Activated CD4-positive, alpha-beta memory T cell treated with anti-CD3 and anti-CD28 coated beads for 36 hours (primary cell): ENCODE data around the gene NOTCH1. TPM values are rescaled to one million over a fixed set of nuclear protein-coding genes. Genes with fewer than 3 reads are reported as not detected.

ENCODE experiments used
- CTCF ChIA-PET: fragments of 350-600 bp; sonication (Branson Sonifier 250); formaldehyde crosslinking; loops from one replicate; lab custom pipeline; 2021; ENCODE audit warnings: antibody characterized with exemption, inconsistent platforms; lab: Charles Lee
- POLR2A ChIA-PET: fragments of 350-600 bp; sonication (Branson Sonifier 250); formaldehyde crosslinking; loops from one replicate; lab custom pipeline; 2021; ENCODE audit warnings: antibody characterized with exemption; lab: Charles Lee
- DNase-seq: peaks from one replicate; pipeline ENCODE4 v3.0.0-alpha.2; 2020
- H3K27ac Mint-ChIP-seq: one replicate; pipeline ENCODE4 v1.8.0; 2021; ENCODE audit warnings: mixed read lengths
- H3K27me3 Mint-ChIP-seq: one replicate; pipeline ENCODE4 v1.8.0; 2021; ENCODE audit warnings: mixed read lengths
- H3K36me3 Mint-ChIP-seq: one replicate; pipeline ENCODE4 v1.8.0; 2021; ENCODE audit warnings: mixed read lengths
- H3K4me1 Mint-ChIP-seq: one replicate; pipeline ENCODE4 v1.8.0; 2021; ENCODE audit warnings: low read depth, mixed read lengths
- H3K4me3 Mint-ChIP-seq: one replicate; pipeline ENCODE4 v1.8.0; 2021; ENCODE audit warnings: mild to moderate bottlenecking, mixed read lengths
- H3K9me3 Mint-ChIP-seq: one replicate; pipeline ENCODE4 v1.8.0; 2021; ENCODE audit warnings: mixed read lengths
- intact Hi-C: fragments of 100-400 bp; cut with micrococcal nuclease; formaldehyde crosslinking; loops from one replicate; pipeline ENCODE4 v1.15.1; 2023
- total RNA-seq, 2 experiments: library from RNA; stranded (reverse); gene quantifications; one replicate each; pipeline ENCODE4 v1.2.3, GENCODE V29; 2021

NOTCH1 gene
- total RNA-seq, 2 experiments from 2014 or later = 67.0 to 68.3 TPM

DNA sequence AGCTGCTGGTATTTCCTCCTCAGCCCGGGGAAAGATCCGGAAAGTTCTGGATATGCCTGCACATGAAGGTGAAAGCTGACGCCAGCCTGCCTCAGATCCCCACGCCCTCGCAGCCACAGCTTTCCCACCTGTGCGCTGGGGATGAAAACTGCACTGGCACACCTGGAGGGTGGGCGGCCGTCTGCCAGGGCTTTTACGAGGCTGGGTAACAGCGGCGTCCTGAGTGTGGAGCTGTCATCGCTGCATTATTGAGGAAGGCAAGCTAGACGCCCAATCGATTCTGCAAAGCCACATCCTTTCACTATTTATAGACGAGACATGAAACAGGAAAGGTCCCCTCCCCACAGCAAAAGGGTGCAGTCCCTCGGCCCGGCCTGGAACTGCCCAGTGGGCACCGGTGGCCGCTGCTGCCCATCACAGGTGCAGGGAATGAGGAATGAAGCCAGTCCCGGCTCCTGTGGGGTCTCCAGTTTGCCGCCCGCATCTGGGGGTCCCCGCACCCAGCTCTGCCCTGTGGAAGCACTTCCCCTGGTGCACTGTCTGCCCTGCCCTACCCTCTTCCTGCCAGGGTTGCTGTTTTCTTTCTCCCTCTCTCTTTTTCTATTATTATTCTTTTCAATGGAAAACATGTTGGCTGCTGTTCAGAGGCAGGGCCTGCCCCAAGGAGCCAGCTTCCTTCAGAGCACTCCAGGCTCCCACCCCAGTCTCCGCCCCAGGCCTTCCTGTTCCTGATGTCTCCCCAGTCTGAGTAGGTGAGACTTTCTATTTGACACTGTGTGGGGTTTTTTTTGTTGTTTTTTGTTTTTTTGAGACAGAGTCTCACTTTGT lies 7.0 kb downstream of the NOTCH1 start:
- DNase-seq = peak; percentile 90
- H3K36me3 Mint-ChIP-seq = peaks cover 30% of the 10 kb centered on the region
- CTCF ChIA-PET = interaction anchor here (0.9 to 2.8 kb wide), 6 partner anchors 51 to 531 kb away, joined by 3 to 24 read pairs (median 3); partner anchors contain the start of gene SAPCD2
- POLR2A ChIA-PET = interaction anchor here (0.6 to 2.5 kb wide), 13 partner anchors 8 to 576 kb away, joined by 3 to 12 read pairs (median 4); partner anchors contain the start of genes DPP7, ENTR1 and PMPCA
- intact Hi-C loops = loop anchor here (1.0 to 10.0 kb wide), 5 partner anchors 56 to 632 kb away; partner anchors contain the start of genes CAMSAP1, SEC16A, TMEM141 and TRAF2
- no peaks in the 10 kb centered on the region for H3K9me3 Mint-ChIP-seq
- H3K4me1 Mint-ChIP-seq = peaks cover 74% of the 10 kb centered on the region
- no peaks in the 10 kb centered on the region for H3K27me3 Mint-ChIP-seq
- peak overlapping the region; percentile 99 for H3K27ac Mint-ChIP-seq
- peak overlapping the region; percentile 78 for H3K4me3 Mint-ChIP-seq

DNA sequence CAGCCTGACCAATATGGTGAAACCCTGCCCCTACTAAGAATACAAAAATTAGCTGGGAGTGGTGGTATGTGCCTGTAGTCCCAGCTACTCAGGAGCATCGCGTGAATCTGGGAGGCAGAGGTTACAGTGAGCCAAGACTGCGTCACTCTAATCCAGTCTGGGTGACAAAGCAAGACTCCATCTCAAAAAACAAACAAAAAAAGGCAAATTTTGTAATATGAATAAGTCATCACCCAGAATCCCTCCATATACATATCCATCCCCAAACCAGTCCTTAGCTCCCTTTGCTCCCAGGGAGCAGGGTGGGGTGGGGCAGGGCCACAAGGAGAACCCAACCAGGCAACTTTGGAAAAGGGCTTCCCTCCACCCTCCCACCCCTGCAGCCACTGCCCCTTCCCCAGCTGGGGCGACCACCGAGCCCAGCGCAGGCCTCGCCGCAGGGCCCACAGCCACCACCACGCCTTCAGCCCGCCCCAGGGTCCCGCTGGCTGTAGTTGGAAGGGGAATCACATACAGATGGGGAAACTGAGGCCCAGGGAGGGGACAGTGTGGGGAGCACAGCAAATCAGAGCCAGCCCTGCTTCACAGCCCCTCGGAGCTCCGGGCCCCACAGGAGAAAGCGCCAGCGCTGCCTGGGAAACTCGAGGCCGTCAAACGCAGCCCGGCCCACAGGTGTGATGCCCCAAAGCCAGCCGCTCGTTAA lies 7.8 kb downstream of the NOTCH1 start:
- H3K36me3 Mint-ChIP-seq = peaks cover 24% of the 10 kb centered on the region
- no peak for DNase-seq
- peaks cover 74% of the 10 kb centered on the region for H3K4me1 Mint-ChIP-seq
- peak overlapping the region; percentile 78 for H3K4me3 Mint-ChIP-seq
- intact Hi-C loops = loop anchor here (2.0 to 10.0 kb wide), 4 partner anchors 135 to 631 kb away; partner anchors contain the start of genes CAMSAP1, TMEM141 and TRAF2
- no peaks in the 10 kb centered on the region for H3K27me3 Mint-ChIP-seq
- POLR2A ChIA-PET = interaction anchor here (0.6 to 2.5 kb wide), 6 partner anchors 8 to 358 kb away, joined by 3 to 12 read pairs (median 5); partner anchors contain the start of genes ENTR1 and PMPCA
- CTCF ChIA-PET = interaction anchor here (2.8 kb wide), 2 partner anchors 50 to 53 kb away, joined by 12 to 24 read pairs; no protein-coding TSS in a partner anchor
- H3K9me3 Mint-ChIP-seq = no peaks in the 10 kb centered on the region
- H3K27ac Mint-ChIP-seq = peak overlapping the region; percentile 99

DNA sequence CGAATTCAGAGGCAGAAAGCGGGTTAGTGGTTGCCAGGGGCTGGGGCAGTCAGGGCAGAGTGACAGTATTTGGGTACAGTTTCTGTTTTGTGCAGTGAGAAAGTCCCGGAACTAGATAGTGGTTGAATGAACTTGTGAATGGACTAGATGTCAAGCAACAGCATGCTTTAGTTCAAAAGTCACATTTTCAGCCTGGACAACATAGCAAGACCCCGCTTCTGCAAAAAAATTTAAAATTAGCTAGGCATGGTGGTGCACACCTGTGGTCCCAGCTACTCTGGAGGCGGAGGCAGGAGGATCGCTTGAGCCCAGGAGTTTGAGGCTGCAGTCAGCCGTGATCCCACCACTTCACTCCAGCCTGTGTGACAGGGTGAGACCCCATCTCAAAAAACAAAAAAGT lies 8.4 kb downstream of the NOTCH1 start:
- DNase-seq = no peak
- Mint-ChIP-seq H3K27ac (peak overlapping the region; percentile 3), H3K36me3 (peaks cover 19% of the 10 kb centered on the region), H3K4me3 (no peak overlapping the region), H3K4me1 (peaks cover 75% of the 10 kb centered on the region), H3K9me3 (no peaks in the 10 kb centered on the region), H3K27me3 (no peaks in the 10 kb centered on the region)
- intact Hi-C loops = loop anchor here (5.0 to 10.0 kb wide), 2 partner anchors 347 to 630 kb away; partner anchors contain the start of genes CAMSAP1 and TRAF2
- ChIA-PET POLR2A (no interaction called here), CTCF (no interaction called here)

DNA sequence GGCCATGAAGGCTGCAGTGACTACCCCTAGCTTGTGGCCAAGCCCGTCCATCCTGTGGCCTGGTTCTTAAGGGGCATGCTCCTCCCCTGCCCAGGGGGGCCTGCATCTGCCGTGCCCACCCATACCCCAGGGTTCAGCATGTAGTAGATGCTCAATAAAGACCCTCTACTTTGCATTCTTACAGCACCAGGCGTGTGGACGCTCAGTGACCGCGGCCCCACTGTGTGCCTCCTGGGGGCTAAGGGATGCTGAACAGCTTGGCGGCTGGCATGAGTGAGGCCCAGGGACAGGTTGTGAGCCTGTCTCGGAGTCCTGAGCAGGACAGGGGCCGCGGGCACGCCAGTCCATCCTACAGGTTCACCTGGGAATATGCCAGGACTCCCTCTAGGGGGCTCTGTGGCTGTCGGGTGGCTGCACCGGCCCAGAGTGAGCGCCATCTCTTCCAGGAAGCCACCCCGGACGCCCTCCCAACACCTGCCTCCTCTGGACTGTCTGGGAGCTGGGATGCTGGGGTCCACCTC lies 9.1 kb downstream of the NOTCH1 start:
- H3K4me3 Mint-ChIP-seq = no peak overlapping the region
- H3K4me1 Mint-ChIP-seq = peaks cover 74% of the 10 kb centered on the region
- no peaks in the 10 kb centered on the region for H3K9me3 Mint-ChIP-seq
- peaks cover 20% of the 10 kb centered on the region for H3K36me3 Mint-ChIP-seq
- ChIA-PET CTCF (no interaction called here), POLR2A (no interaction called here)
- intact Hi-C loops = loop anchor here (5.0 to 10.0 kb wide), 2 partner anchors 348 to 629 kb away; partner anchors contain the start of genes CAMSAP1 and TRAF2
- no peak overlapping the region for H3K27ac Mint-ChIP-seq
- DNase-seq = no peak
- no peaks in the 10 kb centered on the region for H3K27me3 Mint-ChIP-seq

DNA sequence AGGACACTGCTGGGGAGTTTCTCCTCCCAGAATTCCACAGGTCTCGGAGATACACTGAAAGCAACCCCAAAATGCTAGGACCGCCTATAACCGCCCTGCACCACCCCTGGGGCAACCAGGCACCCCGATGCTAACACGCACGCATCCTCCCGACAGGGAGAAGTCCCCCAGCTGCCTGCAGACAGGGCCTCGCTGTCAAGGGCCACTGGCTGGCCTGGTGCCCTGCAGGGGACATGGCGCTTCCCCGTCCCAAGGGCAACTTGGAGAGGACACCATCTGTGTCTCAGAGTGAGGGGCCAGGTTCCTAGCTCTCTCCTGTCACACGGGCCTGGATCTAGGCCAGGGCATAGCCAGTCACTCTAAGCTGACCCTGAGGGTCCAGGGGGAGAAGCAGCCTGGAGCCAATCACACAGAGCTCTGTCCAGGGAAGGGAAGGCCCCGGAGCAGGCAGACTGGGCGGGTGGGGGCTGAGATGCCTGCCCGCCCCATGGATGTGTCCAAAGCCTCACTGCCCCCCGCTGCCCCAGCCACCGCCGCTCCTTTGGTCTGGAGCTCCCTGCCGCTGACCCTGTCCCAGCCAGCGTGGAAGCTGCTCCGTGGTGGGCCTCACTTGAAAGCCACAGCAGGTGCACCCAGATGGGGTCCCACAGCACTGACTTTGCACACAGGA lies 9.7 kb downstream of the NOTCH1 start:
- no peak for DNase-seq
- intact Hi-C loops = loop anchor here (5.0 to 10.0 kb wide), 2 partner anchors 349 to 629 kb away; partner anchors contain the start of genes CAMSAP1 and TRAF2
- Mint-ChIP-seq H3K27ac (no peak overlapping the region), H3K9me3 (no peaks in the 10 kb centered on the region), H3K27me3 (no peaks in the 10 kb centered on the region), H3K4me3 (no peak overlapping the region), H3K4me1 (peaks cover 70% of the 10 kb centered on the region), H3K36me3 (peaks cover 19% of the 10 kb centered on the region)
- POLR2A ChIA-PET = no interaction called here
- CTCF ChIA-PET = no interaction called here

DNA sequence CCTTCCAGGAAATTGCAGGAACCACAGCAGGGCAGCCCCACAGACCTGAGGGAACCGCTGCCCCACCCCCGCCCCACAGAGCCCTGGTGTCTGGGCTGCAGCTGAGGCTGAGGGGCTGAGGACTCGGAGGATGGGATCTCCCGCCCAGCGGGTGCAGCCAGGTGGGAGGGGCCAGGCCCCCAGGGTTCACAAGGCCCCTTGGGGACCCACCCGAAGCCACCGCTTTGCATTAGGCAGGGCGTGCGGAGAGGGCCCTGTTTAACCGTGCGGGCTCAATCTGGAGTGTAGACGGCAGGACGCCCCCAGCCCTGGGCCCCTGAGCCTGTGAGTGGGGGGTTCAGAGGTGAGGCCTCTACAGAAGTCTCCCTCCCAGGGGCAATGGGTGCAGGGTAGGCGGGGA lies 10.8 kb downstream of the NOTCH1 start:
- Mint-ChIP-seq H3K4me1 (peaks cover 61% of the 10 kb centered on the region), H3K4me3 (no peak overlapping the region), H3K36me3 (peaks cover 11% of the 10 kb centered on the region), H3K27me3 (no peaks in the 10 kb centered on the region), H3K27ac (no peak overlapping the region), H3K9me3 (no peaks in the 10 kb centered on the region)
- POLR2A ChIA-PET = no interaction called here
- no peak for DNase-seq
- intact Hi-C loops = loop anchor here (5.0 to 10.0 kb wide), 2 partner anchors 350 to 628 kb away; partner anchors contain the start of genes CAMSAP1 and TRAF2
- CTCF ChIA-PET = no interaction called here

DNA sequence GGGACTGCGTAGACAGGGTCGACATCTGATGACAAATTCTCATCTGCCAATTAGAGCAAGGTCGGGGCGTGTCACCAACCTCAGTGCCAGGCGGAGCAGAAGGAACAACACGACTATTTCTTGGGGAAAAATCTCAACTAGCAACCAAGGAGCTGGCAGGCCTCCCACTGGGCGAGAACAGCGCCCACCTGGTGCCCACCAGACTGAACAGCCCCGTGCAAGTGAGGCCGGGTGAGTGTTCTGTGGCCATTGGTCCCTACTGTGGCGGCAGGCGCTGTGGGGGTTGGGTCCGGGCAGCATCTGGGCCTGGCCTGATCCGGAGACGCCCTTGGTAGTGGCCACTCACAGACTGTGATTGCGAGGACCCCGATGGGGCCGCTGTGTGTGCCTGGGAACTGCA lies 11.5 kb downstream of the NOTCH1 start:
- H3K4me3 Mint-ChIP-seq = no peak overlapping the region
- peaks cover 11% of the 10 kb centered on the region for H3K36me3 Mint-ChIP-seq
- peak overlapping the region; percentile 92 for H3K27ac Mint-ChIP-seq
- H3K27me3 Mint-ChIP-seq = no peaks in the 10 kb centered on the region
- ChIA-PET POLR2A (interaction anchor here (1.3 to 2.3 kb wide), 4 partner anchors 7 to 171 kb away, joined by 4 to 10 read pairs (median 8); partner anchors contain the start of genes DNLZ and NOTCH1), CTCF (interaction anchor here (2.5 kb wide), 1 partner anchor 50 kb away, joined by 16 read pairs; no protein-coding TSS in a partner anchor)
- intact Hi-C loops = loop anchor here (10.0 kb wide), 1 partner anchor 350 kb away; the partner anchor contains the start of gene TRAF2
- no peak for DNase-seq
- peaks cover 54% of the 10 kb centered on the region for H3K4me1 Mint-ChIP-seq
- H3K9me3 Mint-ChIP-seq = no peaks in the 10 kb centered on the region

DNA sequence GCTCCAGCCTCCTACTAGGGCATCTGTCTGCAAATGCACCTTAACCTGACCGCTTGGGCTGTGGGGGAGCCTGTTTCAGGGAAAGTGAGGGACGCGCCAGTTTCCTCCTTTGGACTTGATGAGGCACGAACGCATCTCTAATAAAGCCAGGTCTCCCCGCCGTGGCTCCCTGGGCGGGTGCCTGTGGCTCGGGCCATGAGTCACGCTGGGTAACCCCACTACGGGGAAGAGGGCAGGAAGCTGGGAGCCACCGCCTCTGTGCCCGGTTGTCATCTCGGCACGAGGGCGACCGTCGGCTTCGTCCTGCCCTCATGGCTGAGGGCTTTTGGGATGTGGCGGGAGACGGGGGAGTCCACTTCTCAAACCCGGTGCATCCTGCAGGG lies 12.1 kb downstream of the NOTCH1 start:
- CTCF ChIA-PET = interaction anchor here (2.5 kb wide), 1 partner anchor 49 kb away, joined by 16 read pairs; no protein-coding TSS in a partner anchor

DNA sequence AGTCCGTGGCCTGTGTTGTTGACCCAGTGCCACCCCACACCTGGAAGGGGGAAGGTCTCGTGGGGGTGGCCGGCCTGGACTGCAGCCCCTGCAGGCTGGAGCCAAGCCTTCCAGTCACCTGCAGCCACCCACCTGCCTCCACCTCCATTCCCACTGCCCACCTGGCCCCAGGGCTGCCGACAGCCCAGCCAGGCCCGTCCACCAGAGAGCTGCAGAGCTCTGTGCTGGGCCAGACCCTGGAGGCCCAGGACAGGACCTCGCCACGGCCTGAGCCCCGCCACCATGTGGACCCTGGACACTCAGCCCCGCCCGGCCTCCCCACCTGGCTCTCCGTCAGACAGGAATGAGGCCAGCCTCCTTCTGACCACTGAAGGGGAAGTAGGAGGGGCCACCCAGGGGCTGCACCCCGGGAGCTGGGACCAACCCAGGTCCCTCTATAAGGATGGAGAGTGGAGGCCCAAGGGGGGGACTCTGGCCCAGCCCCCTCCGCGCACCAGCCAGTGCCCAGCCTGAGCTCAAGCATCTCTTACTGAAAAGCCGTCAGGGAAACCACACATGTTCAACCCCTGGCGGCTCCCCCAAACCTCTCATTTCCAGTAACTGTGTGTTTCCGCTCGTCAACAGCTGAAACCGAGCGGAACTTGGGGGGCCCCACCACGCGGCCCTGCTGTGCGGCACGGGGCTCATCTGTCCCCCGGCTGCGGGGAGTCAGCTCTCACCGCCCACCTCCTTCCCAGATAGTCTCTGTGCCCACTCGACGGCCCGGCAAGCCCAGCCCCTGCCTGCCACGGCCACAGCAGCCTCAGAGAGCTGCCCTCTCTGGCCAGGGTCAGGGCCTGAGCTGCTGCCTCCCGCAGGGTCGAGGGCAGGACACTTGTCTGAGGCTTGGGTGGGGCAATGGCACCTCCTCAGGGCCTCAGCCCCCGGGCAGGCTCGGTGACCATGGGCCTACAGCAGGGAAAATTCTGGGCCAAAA lies 12.8 kb downstream of the NOTCH1 start:
- H3K27ac Mint-ChIP-seq = peak overlapping the region; percentile 92
- CTCF ChIA-PET = interaction anchor here (2.5 kb wide), 1 partner anchor 48 kb away, joined by 16 read pairs; no protein-coding TSS in a partner anchor

More for the DNA sequence above, 12.1 kb downstream of the NOTCH1 start:
- DNase-seq = peak; percentile 91
- Mint-ChIP-seq H3K27me3 (no peaks in the 10 kb centered on the region), H3K4me3 (peak overlapping the region; percentile 39), H3K27ac (peak overlapping the region; percentile 92), H3K36me3 (peaks cover 11% of the 10 kb centered on the region), H3K4me1 (peaks cover 50% of the 10 kb centered on the region), H3K9me3 (no peaks in the 10 kb centered on the region)
- POLR2A ChIA-PET = interaction anchor here (0.9 to 2.3 kb wide), 7 partner anchors 8 to 170 kb away, joined by 3 to 10 read pairs (median 6); partner anchors contain the start of genes DNLZ and NOTCH1
- intact Hi-C loops = loop anchor here (2.0 to 10.0 kb wide), 2 partner anchors 13 to 351 kb away; partner anchors contain the start of genes NOTCH1 and TRAF2

More for the DNA sequence above, 12.8 kb downstream of the NOTCH1 start:
- DNase-seq = peak; percentile 89
- H3K9me3 Mint-ChIP-seq = no peaks in the 10 kb centered on the region
- POLR2A ChIA-PET = interaction anchor here (0.5 to 2.3 kb wide), 9 partner anchors 9 to 174 kb away, joined by 3 to 10 read pairs (median 5); partner anchors contain the start of genes DNLZ and NOTCH1
- intact Hi-C loops = loop anchor here (2.0 to 10.0 kb wide), 2 partner anchors 14 to 352 kb away; partner anchors contain the start of genes NOTCH1 and TRAF2
- H3K27me3 Mint-ChIP-seq = no peaks in the 10 kb centered on the region
- H3K4me3 Mint-ChIP-seq = peak overlapping the region; percentile 39
- H3K36me3 Mint-ChIP-seq = peaks cover 8% of the 10 kb centered on the region
- H3K4me1 Mint-ChIP-seq = peaks cover 47% of the 10 kb centered on the region
